KMS-11 (cell line): ENCODE results near the gene HSD11B1L.

ENCODE experiments used
- H2AFZ ChIP-seq: fragments of 200-600 bp; sonication (generic); 2 replicates; pipeline ENCODE4 v1.6.1; 2016; ENCODE audit warnings: antibody characterized with exemption, mixed run types, low read depth
- H3K27ac ChIP-seq: fragments of 200-600 bp; sonication (generic); 2 replicates; pipeline ENCODE4 v1.6.1; 2016; ENCODE audit warnings: mild to moderate bottlenecking, mixed run types
- H3K27me3 ChIP-seq: fragments of 200-600 bp; sonication (generic); 2 replicates; pipeline ENCODE4 v1.6.1; 2017; ENCODE audit warnings: mild to moderate bottlenecking, low read depth, mixed run types, moderate library complexity; ENCODE audit not compliant: insufficient read depth
- H3K36me3 ChIP-seq: fragments of 200-600 bp; sonication (generic); 2 replicates; pipeline ENCODE4 v1.6.1; 2017; ENCODE audit warnings: mild to moderate bottlenecking, mixed run types; ENCODE audit not compliant: insufficient read depth
- H3K4me1 ChIP-seq: fragments of 200-600 bp; sonication (generic); 2 replicates; pipeline ENCODE4 v1.6.1; 2016; ENCODE audit warnings: mild to moderate bottlenecking, low read depth, mixed run types; ENCODE audit not compliant: poor library complexity, severe bottlenecking
- H3K4me2 ChIP-seq: fragments of 200-600 bp; sonication (generic); 2 replicates; pipeline ENCODE4 v1.7.0; 2016; ENCODE audit warnings: mild to moderate bottlenecking, mixed run types
- H3K4me3 ChIP-seq: fragments of 200-600 bp; sonication (generic); IDR thresholded peaks from 2 replicates; pipeline ENCODE4 v1.6.1; 2017; ENCODE audit warnings: low read depth, low read length, mixed read lengths; ENCODE audit not compliant: insufficient read depth
- H3K79me2 ChIP-seq: fragments of 200-600 bp; sonication (generic); 2 replicates; pipeline ENCODE4 v1.6.1; 2016; ENCODE audit warnings: low read depth, mixed run types; ENCODE audit not compliant: insufficient read depth
- H3K9ac ChIP-seq: fragments of 200-600 bp; sonication (generic); 2 replicates; pipeline ENCODE4 v1.6.1; 2016; ENCODE audit warnings: mild to moderate bottlenecking, mixed run types
- H4K20me1 ChIP-seq: fragments of 200-600 bp; sonication (generic); 2 replicates; pipeline ENCODE4 v1.6.1; 2016; ENCODE audit warnings: mild to moderate bottlenecking, mixed run types; ENCODE audit not compliant: insufficient read depth
- CTCF ChIP-seq: fragments of 200-600 bp; sonication (generic); conservative IDR thresholded peaks from 2 replicates; pipeline ENCODE4 v1.6.1; 2017; ENCODE audit warnings: low read depth, mild to moderate bottlenecking, antibody characterized with exemption, low read length, moderate library complexity, mixed read lengths

Gene HSD11B1L

DNA sequence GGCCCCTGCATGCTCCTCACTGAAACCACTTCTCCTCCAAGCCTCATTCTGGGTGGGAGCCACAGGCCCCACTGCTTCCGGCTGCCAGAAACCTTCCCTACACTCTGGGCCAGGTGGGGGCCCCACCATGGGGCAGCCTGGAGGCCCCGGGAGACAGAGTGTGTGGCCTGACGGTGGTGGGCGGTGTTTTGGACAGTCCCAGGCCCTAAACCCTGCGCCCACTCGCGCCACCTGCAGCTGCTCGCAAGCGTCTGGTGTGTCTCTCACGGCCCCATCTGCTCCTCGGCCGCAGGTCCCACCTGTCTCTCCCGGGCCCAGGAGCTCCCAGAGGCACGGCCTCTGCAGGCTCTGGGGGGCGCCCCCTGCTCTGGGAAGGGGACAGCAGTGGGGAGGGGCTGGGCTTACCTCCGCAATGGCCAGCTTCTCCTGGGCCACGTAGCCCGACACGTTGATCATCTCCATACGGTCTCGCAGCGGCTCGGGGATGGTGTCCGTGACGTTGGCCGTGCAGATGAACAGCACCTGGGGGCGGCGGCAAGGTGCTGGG lies 14.9 kb downstream of the HSD11B1L start:
- H3K4me1 ChIP-seq, result no peaks in the 10 kb centered on the region
- no peak overlapping the region for H3K4me2 ChIP-seq
- no peak overlapping the region for H3K9ac ChIP-seq
- H2AFZ ChIP-seq, result no peak overlapping the region
- no peak overlapping the region for H3K27ac ChIP-seq
- no peaks in the 10 kb centered on the region for H3K27me3 ChIP-seq
- H3K4me3 ChIP-seq, result no peak overlapping the region
- H3K79me2 ChIP-seq, result peaks cover 30% of the 10 kb centered on the region
- no peak for TF ChIP-seq CTCF
- peaks cover 12% of the 10 kb centered on the region; the same call in 1 of the 2 replicates for H3K36me3 ChIP-seq
- peaks cover 6% of the 10 kb centered on the region; the same call in 1 of the 2 replicates for H4K20me1 ChIP-seq

- Histone ChIP-seq H3K36me3 (peaks cover 12% of the 10 kb centered on the region; the same call in 1 of the 2 replicates), H3K79me2 (peaks cover 23% of the 10 kb centered on the region), H2AFZ (no peak overlapping the region), H3K27ac (no peak overlapping the region), H3K27me3 (no peaks in the 10 kb centered on the region), H3K4me1 (no peaks in the 10 kb centered on the region), H3K4me3 (no peak overlapping the region), H3K9ac (no peak overlapping the region), H3K4me2 (no peak overlapping the region), H4K20me1 (peaks cover 6% of the 10 kb centered on the region; the same call in 1 of the 2 replicates)
- no peak for TF ChIP-seq CTCF
These were observed 15.6 kb downstream of the HSD11B1L start for GRCh38 chr19:5696196-5697021.

- Histone ChIP-seq H3K4me3 (no peak overlapping the region), H3K36me3 (peaks cover 12% of the 10 kb centered on the region; the same call in 1 of the 2 replicates), H3K79me2 (peaks cover 15% of the 10 kb centered on the region; the same call in 1 of the 2 replicates), H3K4me1 (no peaks in the 10 kb centered on the region), H2AFZ (no peak overlapping the region), H3K9ac (no peak overlapping the region), H3K27me3 (no peaks in the 10 kb centered on the region), H3K27ac (no peak overlapping the region), H3K4me2 (no peak overlapping the region), H4K20me1 (peaks cover 1% of the 10 kb centered on the region; the same call in 1 of the 2 replicates)
- no peak for TF ChIP-seq CTCF
These were observed 16.4 kb downstream of the HSD11B1L start for GRCh38 chr19:5697022-5697889.

DNA sequence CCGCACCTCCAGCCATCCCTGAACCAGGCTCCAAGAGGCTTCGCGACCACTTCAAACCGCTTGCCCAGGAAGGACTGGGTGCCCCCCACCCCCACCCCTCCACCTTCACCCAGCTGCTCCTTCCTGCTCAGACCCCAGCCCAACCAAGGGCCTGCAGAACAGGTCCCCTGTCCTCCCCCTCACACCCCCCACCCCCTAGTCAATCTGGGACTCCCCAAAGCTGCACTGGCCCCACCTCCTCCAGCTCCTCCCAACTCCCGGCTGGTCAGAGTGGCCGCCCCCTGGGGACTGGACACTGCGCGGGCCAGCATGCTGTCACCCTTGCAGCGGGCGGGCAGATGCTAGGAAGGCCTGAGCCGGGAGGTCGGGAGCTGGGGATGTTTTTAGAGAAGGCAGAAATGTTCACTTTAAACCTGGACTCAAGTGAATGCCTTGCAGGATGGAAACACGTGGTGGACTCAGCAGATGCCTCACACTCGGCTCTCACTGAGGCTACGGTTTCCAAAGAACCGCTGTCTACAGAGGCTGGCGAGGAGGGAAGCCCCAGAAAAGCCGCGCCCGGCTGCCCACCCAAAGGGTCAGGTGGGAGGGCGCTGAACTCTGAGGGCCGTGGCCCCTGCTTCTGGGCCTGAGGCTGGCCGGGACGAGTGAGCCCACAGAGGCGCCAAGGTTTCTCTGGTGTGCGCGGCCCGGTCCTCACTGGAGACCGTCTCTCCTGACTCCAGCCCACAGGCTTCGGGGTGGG lies 17.2 kb downstream of the HSD11B1L start:
- H3K4me3 ChIP-seq, result no peak overlapping the region
- H3K27ac ChIP-seq, result no peak overlapping the region
- H3K79me2 ChIP-seq, result peaks cover 6% of the 10 kb centered on the region; the same call in 1 of the 2 replicates
- TF ChIP-seq CTCF, result no peak
- H3K27me3 ChIP-seq, result no peaks in the 10 kb centered on the region
- H3K4me2 ChIP-seq, result no peak overlapping the region
- peaks cover 8% of the 10 kb centered on the region; the same call in 1 of the 2 replicates for H3K36me3 ChIP-seq
- H3K4me1 ChIP-seq, result no peaks in the 10 kb centered on the region
- H2AFZ ChIP-seq, result no peak overlapping the region
- no peak overlapping the region for H3K9ac ChIP-seq
- no peaks in the 10 kb centered on the region for H4K20me1 ChIP-seq
